Measurements from ENCODE around the gene CXCR5.
A peak's percentile ranks its signal among the peaks of the same experiment; 100 is the strongest.

CXCR5 gene

DNA sequence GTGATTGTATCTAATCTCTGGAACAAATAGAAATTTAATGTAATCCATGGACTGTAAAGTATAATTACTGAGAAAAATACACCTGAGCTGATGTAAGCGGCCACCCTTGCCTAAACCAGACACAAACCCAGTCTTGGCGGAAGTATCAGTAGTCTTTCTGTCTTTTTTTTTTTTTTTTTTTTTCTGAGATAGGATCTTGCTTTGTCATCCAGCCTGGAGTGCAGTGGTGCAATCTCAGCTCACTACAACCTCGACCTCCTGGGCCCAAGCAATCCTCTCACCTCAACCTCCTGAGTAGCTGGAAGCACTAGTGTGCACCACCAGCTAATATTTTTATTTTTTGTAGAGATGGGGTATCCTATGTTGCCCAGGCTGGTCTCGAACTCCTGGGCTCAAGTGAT lies 5.5 kb upstream of the CXCR5 start:
- Histone ChIP-seq H3K9ac (ENCODE audit: low read length) (no peak overlapping the region), H3K9me3 (ENCODE audit: low read length) (no peaks in the 10 kb centered on the region), H3K4me3 (ENCODE audit: low read depth in 1 of 2, low read length in 2 of 2) (no peak overlapping the region), H3K36me3 (ENCODE audit: insufficient read depth, low read length) (no peaks in the 10 kb centered on the region), H3K27me3 (ENCODE audit: control insufficient read depth in 1 of 2, insufficient read depth in 2 of 2, low read length in 2 of 2) (no peaks in the 10 kb centered on the region), H3K4me1 (ENCODE audit: insufficient read depth, low read length) (no peaks in the 10 kb centered on the region), H3K27ac (ENCODE audit: low read depth, low read length) (no peak overlapping the region)

- H3K4me1 ChIP-seq (ENCODE audit: insufficient read depth, low read length), result peaks cover 7% of the 10 kb centered on the region
- H3K4me3 ChIP-seq (ENCODE audit: low read depth in 1 of 2, low read length in 2 of 2), result no peak overlapping the region
- no peaks in the 10 kb centered on the region for H3K27me3 ChIP-seq (ENCODE audit: control insufficient read depth in 1 of 2, insufficient read depth in 2 of 2, low read length in 2 of 2)
- H3K36me3 ChIP-seq (ENCODE audit: insufficient read depth, low read length), result no peaks in the 10 kb centered on the region
- H3K9ac ChIP-seq (ENCODE audit: low read length), result no peak overlapping the region
- H3K9me3 ChIP-seq (ENCODE audit: low read length), result no peaks in the 10 kb centered on the region
- no peak overlapping the region for H3K27ac ChIP-seq (ENCODE audit: low read depth, low read length)
Observed at GRCh38 chr11:118881228-118881627, 2.5 kb upstream of the CXCR5 start.

DNA sequence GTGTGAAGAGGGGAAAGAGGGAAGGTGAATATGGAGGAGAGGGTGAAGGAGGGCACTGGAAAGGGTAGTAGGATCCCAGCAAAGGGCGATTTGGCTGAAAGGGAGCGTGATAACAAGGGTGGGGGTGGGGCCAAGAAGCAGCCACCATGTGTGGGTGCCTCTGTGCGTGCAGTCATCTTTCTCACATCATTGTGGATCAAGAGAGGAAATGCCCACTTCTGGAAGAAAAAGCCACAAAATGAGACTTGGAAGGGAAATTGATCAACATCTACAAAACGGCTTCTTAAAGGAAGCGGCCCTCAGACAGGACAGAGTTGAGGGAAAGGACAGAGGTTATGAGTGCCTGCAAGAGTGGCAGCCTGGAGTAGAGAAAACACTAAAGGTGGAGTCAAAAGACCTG lies 1.2 kb upstream of the CXCR5 start:
- Histone ChIP-seq H3K27ac (ENCODE audit: low read depth, low read length) (no peak overlapping the region), H3K9ac (ENCODE audit: low read length) (no peak overlapping the region), H3K4me3 (ENCODE audit: low read depth in 1 of 2, low read length in 2 of 2) (no peak overlapping the region), H3K4me1 (ENCODE audit: insufficient read depth, low read length) (peaks cover 13% of the 10 kb centered on the region), H3K9me3 (ENCODE audit: low read length) (no peaks in the 10 kb centered on the region), H3K27me3 (ENCODE audit: control insufficient read depth in 1 of 2, insufficient read depth in 2 of 2, low read length in 2 of 2) (no peaks in the 10 kb centered on the region), H3K36me3 (ENCODE audit: insufficient read depth, low read length) (no peaks in the 10 kb centered on the region)

DNA sequence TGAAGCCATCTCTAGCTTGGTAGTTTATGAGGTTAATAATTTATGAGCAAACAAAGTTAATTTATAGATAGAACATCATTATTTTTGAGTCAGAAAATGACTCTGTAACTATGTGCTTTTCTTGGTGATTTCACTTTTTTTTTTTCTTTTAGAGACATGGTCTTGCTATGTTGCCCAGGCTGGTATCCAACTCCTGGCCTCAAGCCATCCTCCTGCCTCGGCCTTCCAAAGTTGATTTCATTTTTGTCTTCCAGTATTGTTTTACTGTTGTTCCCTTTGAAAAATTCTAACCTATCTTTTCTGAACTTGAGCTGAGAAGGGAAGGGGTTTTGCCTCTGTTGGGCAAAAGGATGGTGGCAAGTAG lies 706 bp upstream of the CXCR5 start:
- H3K27ac ChIP-seq (ENCODE audit: low read depth, low read length), result no peak overlapping the region
- no peaks in the 10 kb centered on the region for H3K27me3 ChIP-seq (ENCODE audit: control insufficient read depth in 1 of 2, insufficient read depth in 2 of 2, low read length in 2 of 2)
- no peaks in the 10 kb centered on the region for H3K36me3 ChIP-seq (ENCODE audit: insufficient read depth, low read length)
- no peak overlapping the region for H3K4me3 ChIP-seq (ENCODE audit: low read depth in 1 of 2, low read length in 2 of 2)
- no peak overlapping the region for H3K9ac ChIP-seq (ENCODE audit: low read length)
- H3K4me1 ChIP-seq (ENCODE audit: insufficient read depth, low read length), result peaks cover 15% of the 10 kb centered on the region
- no peaks in the 10 kb centered on the region for H3K9me3 ChIP-seq (ENCODE audit: low read length)

GRCh38 chr11:118884875-118885274 lies 1.2 kb downstream of the CXCR5 start:
- H3K9me3 ChIP-seq (ENCODE audit: low read length), result no peaks in the 10 kb centered on the region
- H3K4me1 ChIP-seq (ENCODE audit: insufficient read depth, low read length), result peaks cover 34% of the 10 kb centered on the region
- H3K27ac ChIP-seq (ENCODE audit: low read depth, low read length), result no peak overlapping the region
- no peak overlapping the region for H3K9ac ChIP-seq (ENCODE audit: low read length)
- H3K4me3 ChIP-seq (ENCODE audit: low read depth in 1 of 2, low read length in 2 of 2), result no peak overlapping the region
- H3K36me3 ChIP-seq (ENCODE audit: insufficient read depth, low read length), result no peaks in the 10 kb centered on the region
- no peaks in the 10 kb centered on the region for H3K27me3 ChIP-seq (ENCODE audit: control insufficient read depth in 1 of 2, insufficient read depth in 2 of 2, low read length in 2 of 2)

- Histone ChIP-seq H3K36me3 (ENCODE audit: insufficient read depth, low read length) (no peaks in the 10 kb centered on the region), H3K4me1 (ENCODE audit: insufficient read depth, low read length) (peaks cover 38% of the 10 kb centered on the region), H3K9ac (ENCODE audit: low read length) (no peak overlapping the region), H3K4me3 (ENCODE audit: low read depth in 1 of 2, low read length in 2 of 2) (no peak overlapping the region), H3K9me3 (ENCODE audit: low read length) (no peaks in the 10 kb centered on the region), H3K27ac (ENCODE audit: low read depth, low read length) (no peak overlapping the region), H3K27me3 (ENCODE audit: control insufficient read depth in 1 of 2, insufficient read depth in 2 of 2, low read length in 2 of 2) (no peaks in the 10 kb centered on the region)
Observed at GRCh38 chr11:118885319-118885718, 1.6 kb downstream of the CXCR5 start.

GRCh38 chr11:118885831-118886565 lies 2.3 kb downstream of the CXCR5 start:
- H3K4me1 ChIP-seq (ENCODE audit: insufficient read depth, low read length), result peaks cover 41% of the 10 kb centered on the region
- H3K4me3 ChIP-seq (ENCODE audit: low read depth in 1 of 2, low read length in 2 of 2), result peak overlapping the region in 1 of 2 donors; percentile 58
- H3K36me3 ChIP-seq (ENCODE audit: insufficient read depth, low read length), result no peaks in the 10 kb centered on the region
- H3K9me3 ChIP-seq (ENCODE audit: low read length), result no peaks in the 10 kb centered on the region
- H3K27me3 ChIP-seq (ENCODE audit: control insufficient read depth in 1 of 2, insufficient read depth in 2 of 2, low read length in 2 of 2), result no peaks in the 10 kb centered on the region
- H3K27ac ChIP-seq (ENCODE audit: low read depth, low read length), result peak overlapping the region; percentile 83
- no peak overlapping the region for H3K9ac ChIP-seq (ENCODE audit: low read length)

GRCh38 chr11:118886681-118887111 lies 3.0 kb downstream of the CXCR5 start:
- no peaks in the 10 kb centered on the region for H3K27me3 ChIP-seq (ENCODE audit: control insufficient read depth in 1 of 2, insufficient read depth in 2 of 2, low read length in 2 of 2)
- peak overlapping the region; percentile 83 for H3K27ac ChIP-seq (ENCODE audit: low read depth, low read length)
- no peak overlapping the region for H3K9ac ChIP-seq (ENCODE audit: low read length)
- no peaks in the 10 kb centered on the region for H3K9me3 ChIP-seq (ENCODE audit: low read length)
- H3K4me1 ChIP-seq (ENCODE audit: insufficient read depth, low read length), result peaks cover 41% of the 10 kb centered on the region
- no peaks in the 10 kb centered on the region for H3K36me3 ChIP-seq (ENCODE audit: insufficient read depth, low read length)
- H3K4me3 ChIP-seq (ENCODE audit: low read depth in 1 of 2, low read length in 2 of 2), result peak overlapping the region; percentile 29 to 58

DNA sequence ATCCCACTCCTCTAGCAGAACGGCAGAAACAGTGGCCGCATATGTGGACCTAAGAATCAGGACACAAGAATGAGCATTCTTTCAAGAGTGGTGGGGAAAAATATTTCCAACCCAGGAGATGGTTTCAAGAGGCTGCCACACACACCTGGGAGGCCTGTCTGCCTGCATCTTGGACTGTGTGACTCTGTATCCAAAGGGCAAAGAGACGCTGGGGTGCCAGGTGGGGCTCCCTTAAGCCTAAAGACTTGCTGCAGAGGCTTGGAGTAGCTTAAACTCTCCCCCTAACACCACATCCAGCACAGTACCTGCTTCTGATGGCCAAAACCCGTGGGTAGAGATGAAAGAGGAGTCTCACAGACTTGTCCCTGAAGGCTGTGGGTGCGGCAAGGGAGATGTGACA lies 3.5 kb downstream of the CXCR5 start:
- H3K27ac ChIP-seq (ENCODE audit: low read depth, low read length), result peak overlapping the region; percentile 83
- H3K4me1 ChIP-seq (ENCODE audit: insufficient read depth, low read length), result peaks cover 41% of the 10 kb centered on the region
- peak overlapping the region; percentile 69 for H3K9ac ChIP-seq (ENCODE audit: low read length)
- H3K4me3 ChIP-seq (ENCODE audit: low read depth in 1 of 2, low read length in 2 of 2), result peak overlapping the region; percentile 29 to 58
- H3K9me3 ChIP-seq (ENCODE audit: low read length), result no peaks in the 10 kb centered on the region
- no peaks in the 10 kb centered on the region for H3K36me3 ChIP-seq (ENCODE audit: insufficient read depth, low read length)
- H3K27me3 ChIP-seq (ENCODE audit: control insufficient read depth in 1 of 2, insufficient read depth in 2 of 2, low read length in 2 of 2), result no peaks in the 10 kb centered on the region

DNA sequence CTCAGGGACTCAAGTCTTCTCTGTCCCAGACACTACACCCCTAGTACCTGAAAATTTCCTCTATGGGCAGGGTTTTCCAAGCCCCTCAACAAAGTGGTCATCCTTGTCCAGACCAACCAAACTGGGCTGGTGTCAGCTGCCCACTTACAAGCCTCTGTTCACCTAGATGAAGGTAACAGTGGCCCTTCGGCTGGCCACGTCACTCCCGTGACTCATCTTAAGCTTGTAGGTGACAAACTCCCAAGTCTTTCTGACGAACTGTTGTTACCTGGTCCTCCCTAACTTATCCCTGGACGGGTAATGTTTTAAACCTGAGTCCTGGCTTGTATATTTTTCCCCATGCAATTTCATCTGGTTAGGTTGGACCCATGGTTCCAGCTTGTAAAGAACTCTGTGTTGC lies 4.7 kb downstream of the CXCR5 start:
- Histone ChIP-seq H3K27ac (ENCODE audit: low read depth, low read length) (peak overlapping the region; percentile 83), H3K4me1 (ENCODE audit: insufficient read depth, low read length) (peaks cover 41% of the 10 kb centered on the region)

DNA sequence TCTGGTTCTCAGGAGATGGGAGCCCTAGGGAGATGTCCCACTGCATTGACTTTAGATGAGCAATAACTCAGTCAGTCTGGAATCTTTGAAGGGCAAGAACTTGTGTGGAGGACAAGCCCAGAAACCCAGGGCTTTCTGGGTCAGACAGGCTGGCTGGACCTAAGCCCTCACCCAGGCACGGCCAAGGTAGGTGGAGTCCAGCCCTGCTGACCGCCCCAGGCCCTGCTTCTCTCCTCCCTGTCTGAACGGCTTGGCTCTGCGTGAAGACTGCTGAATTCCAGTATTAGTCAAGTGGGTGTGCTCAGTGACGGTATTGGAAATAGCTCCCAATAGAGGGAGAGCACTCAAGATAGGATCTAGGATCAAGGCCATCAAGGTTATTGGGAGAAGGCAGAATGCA lies 6.1 kb downstream of the CXCR5 start:
- no peaks in the 10 kb centered on the region for H3K9me3 ChIP-seq (ENCODE audit: low read length)
- H3K27ac ChIP-seq (ENCODE audit: low read depth, low read length), result peak overlapping the region; percentile 21
- H3K27me3 ChIP-seq (ENCODE audit: control insufficient read depth in 1 of 2, insufficient read depth in 2 of 2, low read length in 2 of 2), result no peaks in the 10 kb centered on the region
- peaks cover 41% of the 10 kb centered on the region for H3K4me1 ChIP-seq (ENCODE audit: insufficient read depth, low read length)
- no peak overlapping the region for H3K4me3 ChIP-seq (ENCODE audit: low read depth in 1 of 2, low read length in 2 of 2)
- H3K9ac ChIP-seq (ENCODE audit: low read length), result no peak overlapping the region
- H3K36me3 ChIP-seq (ENCODE audit: insufficient read depth, low read length), result no peaks in the 10 kb centered on the region

More for the DNA sequence above, 4.7 kb downstream of the CXCR5 start:
- H3K36me3 ChIP-seq (ENCODE audit: insufficient read depth, low read length), result no peaks in the 10 kb centered on the region
- H3K9ac ChIP-seq (ENCODE audit: low read length), result no peak overlapping the region
- H3K9me3 ChIP-seq (ENCODE audit: low read length), result no peaks in the 10 kb centered on the region
- H3K27me3 ChIP-seq (ENCODE audit: control insufficient read depth in 1 of 2, insufficient read depth in 2 of 2, low read length in 2 of 2), result no peaks in the 10 kb centered on the region
- H3K4me3 ChIP-seq (ENCODE audit: low read depth in 1 of 2, low read length in 2 of 2), result peak overlapping the region in 1 of 2 donors; percentile 58

GRCh38 chr11:118892514-118892913 lies 8.8 kb downstream of the CXCR5 start:
- no peak overlapping the region for H3K9ac ChIP-seq (ENCODE audit: low read length)
- no peak overlapping the region for H3K4me3 ChIP-seq (ENCODE audit: low read depth in 1 of 2, low read length in 2 of 2)
- H3K4me1 ChIP-seq (ENCODE audit: insufficient read depth, low read length), result peaks cover 40% of the 10 kb centered on the region
- H3K36me3 ChIP-seq (ENCODE audit: insufficient read depth, low read length), result peaks cover 12% of the 10 kb centered on the region
- H3K27me3 ChIP-seq (ENCODE audit: control insufficient read depth in 1 of 2, insufficient read depth in 2 of 2, low read length in 2 of 2), result no peaks in the 10 kb centered on the region
- H3K9me3 ChIP-seq (ENCODE audit: low read length), result no peaks in the 10 kb centered on the region
- no peak overlapping the region for H3K27ac ChIP-seq (ENCODE audit: low read depth, low read length)

All from muscle layer of colon (tissue), 2 donors.